Chondrocyte (in vitro differentiated cells): ENCODE results near the gene PPM1H. TPM values are rescaled to one million over a fixed set of nuclear protein-coding genes. Genes with fewer than 3 reads are reported as not detected.

Source experiments
- DNase-seq: peaks from one replicate; pipeline ENCODE4 v3.0.0; 2021; ENCODE audit warnings: mixed read lengths, low spot score
- H3K27ac Mint-ChIP-seq: one replicate; pipeline ENCODE4 v1.8.0; 2021; ENCODE audit warnings: mild to moderate bottlenecking, moderate library complexity, mixed read lengths; ENCODE audit not compliant: unreplicated experiment
- H3K27me3 Mint-ChIP-seq: 2 replicates; pipeline ENCODE4 v1.8.0; 2021; ENCODE audit warnings: low read depth, mixed read lengths
- H3K36me3 Mint-ChIP-seq: 2 replicates; pipeline ENCODE4 v1.8.0; 2021; ENCODE audit warnings: low read depth, mixed read lengths
- H3K4me1 Mint-ChIP-seq: 2 replicates; pipeline ENCODE4 v1.8.0; 2021; ENCODE audit warnings: low read depth, mild to moderate bottlenecking, mixed read lengths
- H3K4me3 Mint-ChIP-seq: one replicate; pipeline ENCODE4 v1.8.0; 2021; ENCODE audit warnings: mild to moderate bottlenecking, moderate library complexity, mixed read lengths; ENCODE audit not compliant: unreplicated experiment
- H3K9me3 Mint-ChIP-seq: 2 replicates; pipeline ENCODE4 v1.8.0; 2021; ENCODE audit warnings: low read depth, mixed read lengths
- total RNA-seq: library from RNA; stranded (reverse); gene quantifications from 3 replicates; pipeline ENCODE4 v1.2.1, GENCODE V29; 2021
- TF ChIP-seq, protein P1 (sequence below): fragments of 200-600 bp; sonication (generic); IDR thresholded peaks from 2 replicates; pipeline ENCODE4 v1.5.0; 2021; ENCODE audit warnings: antibody characterized with exemption, mild to moderate bottlenecking, moderate library complexity

The PPM1H gene
- total RNA-seq, 1 donor from 2014 or later = 34.3 TPM

- no peaks in the 10 kb centered on the region for H3K9me3 Mint-ChIP-seq
- TF ChIP-seq, protein P1, sequence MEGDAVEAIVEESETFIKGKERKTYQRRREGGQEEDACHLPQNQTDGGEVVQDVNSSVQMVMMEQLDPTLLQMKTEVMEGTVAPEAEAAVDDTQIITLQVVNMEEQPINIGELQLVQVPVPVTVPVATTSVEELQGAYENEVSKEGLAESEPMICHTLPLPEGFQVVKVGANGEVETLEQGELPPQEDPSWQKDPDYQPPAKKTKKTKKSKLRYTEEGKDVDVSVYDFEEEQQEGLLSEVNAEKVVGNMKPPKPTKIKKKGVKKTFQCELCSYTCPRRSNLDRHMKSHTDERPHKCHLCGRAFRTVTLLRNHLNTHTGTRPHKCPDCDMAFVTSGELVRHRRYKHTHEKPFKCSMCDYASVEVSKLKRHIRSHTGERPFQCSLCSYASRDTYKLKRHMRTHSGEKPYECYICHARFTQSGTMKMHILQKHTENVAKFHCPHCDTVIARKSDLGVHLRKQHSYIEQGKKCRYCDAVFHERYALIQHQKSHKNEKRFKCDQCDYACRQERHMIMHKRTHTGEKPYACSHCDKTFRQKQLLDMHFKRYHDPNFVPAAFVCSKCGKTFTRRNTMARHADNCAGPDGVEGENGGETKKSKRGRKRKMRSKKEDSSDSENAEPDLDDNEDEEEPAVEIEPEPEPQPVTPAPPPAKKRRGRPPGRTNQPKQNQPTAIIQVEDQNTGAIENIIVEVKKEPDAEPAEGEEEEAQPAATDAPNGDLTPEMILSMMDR = no peak
- H3K27me3 Mint-ChIP-seq = no peaks in the 10 kb centered on the region
- DNase-seq = no peak
- peaks cover 28% of the 10 kb centered on the region for H3K4me1 Mint-ChIP-seq
- H3K4me3 Mint-ChIP-seq = no peak overlapping the region
- peak overlapping the region; percentile 22 for H3K27ac Mint-ChIP-seq
- peaks cover 5% of the 10 kb centered on the region for H3K36me3 Mint-ChIP-seq
Observed at GRCh38 chr12:62834406-62834805, 100.5 kb downstream of the PPM1H start.

- no peaks in the 10 kb centered on the region for H3K27me3 Mint-ChIP-seq
- peaks cover 28% of the 10 kb centered on the region for H3K4me1 Mint-ChIP-seq
- peaks cover 5% of the 10 kb centered on the region for H3K36me3 Mint-ChIP-seq
- DNase-seq = no peak
- no peak overlapping the region for H3K4me3 Mint-ChIP-seq
- H3K27ac Mint-ChIP-seq = no peak overlapping the region
- H3K9me3 Mint-ChIP-seq = no peaks in the 10 kb centered on the region
- TF ChIP-seq, protein P1 = no peak
Observed at GRCh38 chr12:62833634-62834033, 101.3 kb downstream of the PPM1H start.

DNA sequence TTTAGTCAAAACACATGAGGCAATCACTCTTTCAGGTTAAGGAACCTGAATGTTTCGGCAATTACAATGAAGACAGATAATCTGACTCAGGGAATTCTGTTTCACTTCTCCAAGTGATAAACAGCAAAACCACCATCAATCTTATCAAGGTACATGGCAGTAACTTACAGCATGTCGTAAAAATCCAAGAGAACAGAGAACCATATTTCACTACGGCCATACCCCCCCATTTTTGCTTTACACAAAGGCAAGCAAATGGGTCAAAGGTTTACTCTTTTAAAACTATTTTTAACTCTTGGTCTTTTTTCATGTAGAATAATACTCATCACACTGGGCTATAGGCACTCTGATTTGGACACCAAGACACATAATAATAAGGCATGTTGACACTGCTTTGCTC, 102.4 kb downstream of the PPM1H start:
- no peak overlapping the region for H3K4me3 Mint-ChIP-seq
- H3K9me3 Mint-ChIP-seq = no peaks in the 10 kb centered on the region
- DNase-seq = no peak
- H3K27ac Mint-ChIP-seq = no peak overlapping the region
- H3K36me3 Mint-ChIP-seq = peaks cover 5% of the 10 kb centered on the region
- TF ChIP-seq, protein P1 = no peak
- H3K4me1 Mint-ChIP-seq = peaks cover 28% of the 10 kb centered on the region
- no peaks in the 10 kb centered on the region for H3K27me3 Mint-ChIP-seq

GRCh38 chr12:62832027-62832426, 102.9 kb downstream of the PPM1H start:
- Mint-ChIP-seq H3K9me3 (no peaks in the 10 kb centered on the region), H3K4me3 (no peak overlapping the region), H3K4me1 (peaks cover 26% of the 10 kb centered on the region), H3K27me3 (no peaks in the 10 kb centered on the region), H3K27ac (no peak overlapping the region), H3K36me3 (peaks cover 5% of the 10 kb centered on the region)
- TF ChIP-seq, protein P1 = no peak
- no peak for DNase-seq

GRCh38 chr12:62827855-62828254, 107.1 kb downstream of the PPM1H start:
- Mint-ChIP-seq H3K27ac (no peak overlapping the region), H3K4me3 (no peak overlapping the region), H3K36me3 (peaks cover 12% of the 10 kb centered on the region), H3K27me3 (no peaks in the 10 kb centered on the region), H3K9me3 (peaks cover 2% of the 10 kb centered on the region), H3K4me1 (peaks cover 6% of the 10 kb centered on the region)
- TF ChIP-seq, protein P1 = no peak
- DNase-seq = no peak
